Fibroblast of villous mesenchyme (primary cell): ENCODE measurements around the gene ATG4D. TPM values are rescaled to one million over a fixed set of nuclear protein-coding genes. Genes with fewer than 3 reads are reported as not detected.
"Not testable (repeated sequence)": the region's sequence is repeated elsewhere in the genome, so short reads cannot be mapped to it uniquely, and the experiment has no call there.

Experiments
- DNase-seq: peaks from one replicate; pipeline ENCODE4 v3.0.0-alpha.2; 2010; ENCODE audit warnings: low read depth
- H3K4me3 ChIP-seq: 2 replicates; pipeline ENCODE4 v1.5.1; 2011; ENCODE audit warnings: low read depth, mild to moderate bottlenecking, low read length
- CTCF ChIP-seq: IDR thresholded peaks from 2 replicates; pipeline ENCODE4 v1.5.1; 2012; ENCODE audit warnings: low read depth, mild to moderate bottlenecking, low read length; ENCODE audit not compliant: insufficient read depth
- total RNA-seq: library from RNA; depleted of rRNA; stranded (reverse); fragments of >200 nt; gene quantifications from 2 replicates; pipeline ENCODE4 v1.2.3, GENCODE V29; 2012

The ATG4D gene
- total RNA-seq, 1 donor: 16.0 TPM

DNA sequence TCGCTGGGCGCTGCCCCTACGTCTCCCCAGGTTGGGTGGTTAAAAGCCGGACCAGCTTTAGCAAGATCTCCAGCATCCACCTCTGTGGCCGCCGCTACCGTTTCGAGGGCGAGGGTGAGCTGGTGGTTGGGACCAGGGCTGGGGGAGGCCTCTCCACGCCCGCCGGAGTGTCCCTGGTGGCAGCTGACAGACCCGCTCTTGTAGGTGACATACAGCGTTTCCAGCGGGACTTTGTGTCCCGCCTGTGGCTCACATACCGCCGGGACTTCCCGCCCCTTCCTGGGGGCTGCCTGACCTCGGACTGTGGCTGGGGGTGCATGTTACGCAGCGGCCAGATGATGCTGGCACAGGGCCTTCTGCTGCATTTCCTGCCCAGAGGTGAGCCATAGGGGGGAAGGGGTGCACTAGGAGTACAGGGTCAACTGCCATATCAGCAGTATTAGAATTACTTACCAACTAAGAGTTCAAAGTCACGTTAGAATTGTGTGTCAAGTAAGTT is 1.1 kb downstream of the ATG4D start:
- no peak for DNase-seq
- no peak for TF ChIP-seq CTCF
- peak overlapping the region; percentile 86 for H3K4me3 ChIP-seq

- DNase-seq: no peak
- TF ChIP-seq CTCF: no peak
- H3K4me3 ChIP-seq: no peak overlapping the region
These were observed 3.1 kb downstream of the ATG4D start for GRCh38 chr19:10546817-10547216.

- no peak for TF ChIP-seq CTCF
- DNase-seq: no peak
- no peak overlapping the region for H3K4me3 ChIP-seq
These were observed 5.1 kb downstream of the ATG4D start for GRCh38 chr19:10548746-10549276.

DNA sequence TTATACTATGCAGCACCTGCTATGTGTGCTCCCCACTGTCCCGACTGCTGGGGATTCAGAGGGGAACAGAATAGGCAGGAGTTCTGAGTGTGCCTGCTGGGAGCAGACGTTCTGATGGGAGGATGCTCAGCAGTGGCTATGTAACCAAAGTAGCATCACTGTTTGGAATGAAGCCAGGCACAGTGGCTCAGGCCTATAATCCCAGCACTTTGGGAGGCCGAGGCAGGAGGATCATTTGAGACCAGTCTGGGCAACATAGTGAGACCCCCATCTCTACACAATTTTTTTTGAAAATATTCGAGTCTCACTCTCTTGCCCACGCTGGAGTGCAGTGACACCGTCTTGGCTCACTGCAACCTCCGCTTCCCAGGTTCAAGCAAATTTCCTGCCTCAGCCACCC is 6.0 kb downstream of the ATG4D start:
- H3K4me3 ChIP-seq: no peak overlapping the region
- no peak for DNase-seq
- TF ChIP-seq CTCF: no peak

- no peak for DNase-seq
- H3K4me3 ChIP-seq: no peak overlapping the region
- no peak for TF ChIP-seq CTCF
These were observed 6.6 kb downstream of the ATG4D start for GRCh38 chr19:10550336-10550735.

DNA sequence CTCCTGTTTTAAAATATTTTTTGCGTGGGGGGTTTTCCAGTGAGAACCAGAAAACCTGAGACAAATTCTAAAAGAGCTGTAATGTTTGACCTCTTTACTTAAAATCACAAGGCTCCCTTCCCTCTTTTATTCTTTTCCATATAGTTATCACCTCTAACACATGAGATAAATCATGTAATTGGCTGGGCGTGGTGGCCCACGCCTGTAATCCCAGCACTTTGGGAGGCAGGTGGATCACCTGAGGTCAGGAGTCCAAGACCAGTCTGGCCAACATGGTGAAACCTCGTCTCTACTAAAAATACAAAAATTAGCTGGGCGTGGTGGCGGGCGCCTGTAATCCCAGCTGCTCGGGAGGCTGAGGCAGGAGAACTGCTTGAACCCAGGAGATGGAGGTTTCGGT is 7.3 kb downstream of the ATG4D start:
- not testable (repeated sequence) for H3K4me3 ChIP-seq

DNA sequence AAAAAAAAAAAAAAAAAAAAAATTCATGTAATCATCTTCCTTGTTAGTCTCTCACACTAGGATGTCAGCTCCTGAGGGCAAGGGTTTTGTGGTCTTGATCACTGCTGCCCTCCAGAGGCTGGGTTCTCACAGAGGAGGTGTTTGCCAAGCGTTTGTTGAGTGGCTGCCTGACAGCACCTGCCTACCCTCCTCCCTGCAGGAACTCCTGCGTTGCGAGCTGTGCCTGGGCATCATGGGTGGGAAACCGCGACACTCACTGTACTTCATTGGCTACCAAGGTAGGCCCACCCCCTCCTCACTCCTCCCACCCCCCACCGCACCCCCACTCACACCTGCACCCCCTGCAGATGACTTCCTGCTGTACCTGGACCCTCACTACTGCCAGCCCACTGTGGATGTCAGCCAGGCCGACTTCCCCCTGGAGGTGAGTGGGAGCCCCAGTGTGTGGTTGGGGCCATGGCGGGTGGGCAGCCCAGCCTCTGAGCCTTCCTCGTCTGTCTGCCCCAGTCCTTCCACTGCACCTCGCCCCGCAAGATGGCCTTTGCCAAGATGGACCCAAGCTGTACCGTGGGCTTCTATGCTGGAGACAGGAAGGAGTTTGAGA is 8.1 kb downstream of the ATG4D start:
- DNase-seq: peak; percentile 34
- peak; percentile 30 for TF ChIP-seq CTCF
- H3K4me3 ChIP-seq: no peak overlapping the region

More for the DNA sequence above, 7.3 kb downstream of the ATG4D start:
- not testable (repeated sequence) for DNase-seq
